ENCODE measurements around the gene NT5C1B.

DNA sequence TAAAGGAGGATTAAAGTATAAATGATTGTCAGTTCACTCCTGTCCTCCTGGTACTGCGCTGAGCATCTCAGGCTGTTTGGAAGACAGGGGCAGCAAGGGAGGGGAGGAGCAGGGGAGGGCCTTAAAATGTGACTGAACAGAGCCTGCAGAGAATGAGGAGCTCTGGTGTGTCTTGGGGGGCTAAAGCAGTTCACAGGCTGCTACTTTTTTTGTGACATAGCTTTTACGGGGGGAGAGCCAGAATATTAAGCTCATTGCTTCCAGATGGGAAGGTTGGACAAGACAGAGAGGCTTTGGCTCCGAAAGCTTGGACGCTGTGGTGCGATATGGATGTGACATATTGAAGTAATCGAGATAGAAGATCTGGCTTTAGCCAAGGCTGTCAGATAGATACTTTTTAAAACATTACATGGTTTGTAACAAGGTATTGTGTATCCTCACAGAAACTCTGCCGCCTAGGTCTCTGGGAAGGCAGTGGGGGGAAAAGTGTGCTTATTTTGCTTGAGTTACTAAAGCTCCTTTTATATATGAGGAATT lies 69.4 kb downstream of the NT5C1B start:
- no peak for TF ChIP-seq POLR2A (IDR thresholded peaks at IDR 0.05)
- TF ChIP-seq, protein P1, sequence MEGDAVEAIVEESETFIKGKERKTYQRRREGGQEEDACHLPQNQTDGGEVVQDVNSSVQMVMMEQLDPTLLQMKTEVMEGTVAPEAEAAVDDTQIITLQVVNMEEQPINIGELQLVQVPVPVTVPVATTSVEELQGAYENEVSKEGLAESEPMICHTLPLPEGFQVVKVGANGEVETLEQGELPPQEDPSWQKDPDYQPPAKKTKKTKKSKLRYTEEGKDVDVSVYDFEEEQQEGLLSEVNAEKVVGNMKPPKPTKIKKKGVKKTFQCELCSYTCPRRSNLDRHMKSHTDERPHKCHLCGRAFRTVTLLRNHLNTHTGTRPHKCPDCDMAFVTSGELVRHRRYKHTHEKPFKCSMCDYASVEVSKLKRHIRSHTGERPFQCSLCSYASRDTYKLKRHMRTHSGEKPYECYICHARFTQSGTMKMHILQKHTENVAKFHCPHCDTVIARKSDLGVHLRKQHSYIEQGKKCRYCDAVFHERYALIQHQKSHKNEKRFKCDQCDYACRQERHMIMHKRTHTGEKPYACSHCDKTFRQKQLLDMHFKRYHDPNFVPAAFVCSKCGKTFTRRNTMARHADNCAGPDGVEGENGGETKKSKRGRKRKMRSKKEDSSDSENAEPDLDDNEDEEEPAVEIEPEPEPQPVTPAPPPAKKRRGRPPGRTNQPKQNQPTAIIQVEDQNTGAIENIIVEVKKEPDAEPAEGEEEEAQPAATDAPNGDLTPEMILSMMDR (IDR thresholded peaks at IDR 0.05) = no peak
